Fibroblast of pulmonary artery (primary cell): Measurements from ENCODE around the gene PCDHB14.
A peak's percentile ranks its signal among the peaks of the same experiment; 100 is the strongest.
"Not testable (repeated sequence)": the region's sequence is repeated elsewhere in the genome, so short reads cannot be mapped to it uniquely, and the experiment has no call there.

Source experiments
- DNase-seq: peaks from one replicate; pipeline ENCODE4 v3.0.0-alpha.2; 2010; ENCODE audit warnings: low read depth
- H3K4me3 ChIP-seq: replicated peaks from 2 replicates; pipeline ENCODE4 v1.5.1; 2011; ENCODE audit warnings: low read depth, mild to moderate bottlenecking, control low read depth, low read length, moderate library complexity
- TF ChIP-seq, protein P1 (sequence below): IDR thresholded peaks from 2 replicates; pipeline ENCODE4 v1.5.1; 2011; ENCODE audit warnings: mild to moderate bottlenecking, control low read depth, low read length, inconsistent platforms; ENCODE audit errors: missing control alignments

Gene PCDHB14

DNA sequence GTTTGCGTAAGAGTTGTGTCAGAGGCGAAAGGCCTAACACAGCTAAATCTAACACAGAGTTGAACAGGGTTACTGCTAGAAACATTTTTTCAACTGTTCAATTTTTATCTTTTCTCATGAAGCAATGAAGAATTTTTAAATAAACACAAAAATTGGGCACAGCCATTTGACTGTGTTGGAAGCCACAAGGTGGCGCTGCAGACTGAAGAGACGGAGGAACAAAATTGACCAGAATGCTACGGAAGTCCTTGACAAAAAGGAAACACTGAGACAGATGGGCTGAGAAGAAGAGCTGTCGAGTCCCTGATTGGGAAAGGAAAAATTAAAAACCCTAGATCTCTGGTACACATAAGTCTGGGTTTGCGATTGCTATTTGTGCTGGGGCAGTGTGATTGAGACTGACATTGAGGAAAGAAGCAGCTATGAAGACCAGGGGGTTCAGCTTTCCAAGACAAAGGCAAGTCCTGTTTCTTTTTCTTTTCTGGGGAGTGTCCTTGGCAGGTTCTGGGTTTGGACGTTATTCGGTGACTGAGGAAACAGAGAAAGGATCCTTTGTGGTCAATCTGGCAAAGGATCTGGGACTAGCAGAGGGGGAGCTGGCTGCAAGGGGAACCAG, 36.1 kb upstream of the PCDHB14 start, which contains the start of gene PCDHB9:
Gene PCDHB9 (plus strand): TSS at position 265 of the 616 bp plus-strand sequence. CDS start 158 bp downstream, at position 423.
- no peak within 1 kb of the TSS for H3K4me3 ChIP-seq
- TF ChIP-seq, protein P1, sequence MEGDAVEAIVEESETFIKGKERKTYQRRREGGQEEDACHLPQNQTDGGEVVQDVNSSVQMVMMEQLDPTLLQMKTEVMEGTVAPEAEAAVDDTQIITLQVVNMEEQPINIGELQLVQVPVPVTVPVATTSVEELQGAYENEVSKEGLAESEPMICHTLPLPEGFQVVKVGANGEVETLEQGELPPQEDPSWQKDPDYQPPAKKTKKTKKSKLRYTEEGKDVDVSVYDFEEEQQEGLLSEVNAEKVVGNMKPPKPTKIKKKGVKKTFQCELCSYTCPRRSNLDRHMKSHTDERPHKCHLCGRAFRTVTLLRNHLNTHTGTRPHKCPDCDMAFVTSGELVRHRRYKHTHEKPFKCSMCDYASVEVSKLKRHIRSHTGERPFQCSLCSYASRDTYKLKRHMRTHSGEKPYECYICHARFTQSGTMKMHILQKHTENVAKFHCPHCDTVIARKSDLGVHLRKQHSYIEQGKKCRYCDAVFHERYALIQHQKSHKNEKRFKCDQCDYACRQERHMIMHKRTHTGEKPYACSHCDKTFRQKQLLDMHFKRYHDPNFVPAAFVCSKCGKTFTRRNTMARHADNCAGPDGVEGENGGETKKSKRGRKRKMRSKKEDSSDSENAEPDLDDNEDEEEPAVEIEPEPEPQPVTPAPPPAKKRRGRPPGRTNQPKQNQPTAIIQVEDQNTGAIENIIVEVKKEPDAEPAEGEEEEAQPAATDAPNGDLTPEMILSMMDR = peak; percentile 25
- peak; percentile 7 for DNase-seq

DNA sequence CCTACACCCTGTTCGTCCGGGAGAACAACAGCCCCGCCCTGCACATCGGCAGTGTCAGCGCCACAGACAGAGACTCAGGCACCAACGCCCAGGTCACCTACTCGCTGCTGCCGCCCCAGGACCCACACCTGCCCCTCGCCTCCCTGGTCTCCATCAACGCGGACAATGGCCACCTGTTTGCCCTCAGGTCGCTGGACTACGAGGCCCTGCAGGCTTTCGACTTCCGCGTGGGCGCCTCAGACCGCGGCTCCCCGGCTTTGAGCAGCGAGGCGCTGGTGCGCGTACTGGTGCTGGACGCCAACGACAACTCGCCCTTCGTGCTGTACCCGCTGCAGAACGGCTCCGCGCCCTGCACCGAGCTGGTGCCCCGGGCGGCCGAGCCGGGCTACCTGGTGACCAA, 34.5 kb upstream of the PCDHB14 start:
- not testable (repeated sequence) for DNase-seq, H3K4me3 ChIP-seq

DNA sequence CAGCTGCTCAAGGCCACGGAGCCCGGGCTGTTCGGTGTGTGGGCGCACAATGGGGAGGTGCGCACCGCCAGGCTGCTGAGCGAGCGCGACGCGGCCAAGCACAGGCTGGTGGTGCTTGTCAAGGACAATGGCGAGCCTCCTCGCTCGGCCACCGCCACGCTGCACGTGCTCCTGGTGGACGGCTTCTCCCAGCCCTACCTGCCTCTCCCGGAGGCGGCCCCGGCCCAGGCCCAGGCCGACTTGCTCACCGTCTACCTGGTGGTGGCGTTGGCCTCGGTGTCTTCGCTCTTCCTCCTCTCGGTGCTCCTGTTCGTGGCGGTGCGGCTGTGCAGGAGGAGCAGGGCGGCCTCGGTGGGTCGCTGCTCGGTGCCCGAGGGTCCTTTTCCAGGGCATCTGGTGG, 34.0 kb upstream of the PCDHB14 start:
- not testable (repeated sequence) for H3K4me3 ChIP-seq

GRCh38 chr5:141192110-141192725, 30.9 kb upstream of the PCDHB14 start, which contains the start of gene PCDHB10:
Gene PCDHB10, plus strand, starts transcription at chr5:141192353. Its CDS starts 200 bp downstream, at chr5:141192553.
- DNase-seq = peak; percentile 13
- TF ChIP-seq, protein P1 = peak; percentile 24
- no peak within 1 kb of the TSS for H3K4me3 ChIP-seq

More for the DNA sequence above, 34.0 kb upstream of the PCDHB14 start:
- not testable (repeated sequence) for DNase-seq

- not testable (repeated sequence) for DNase-seq, H3K4me3 ChIP-seq
Observed at GRCh38 chr5:141194332-141194731, 28.8 kb upstream of the PCDHB14 start.

- H3K4me3 ChIP-seq = no peak overlapping the region
- DNase-seq = no peak
- TF ChIP-seq, protein P1 = no peak
Observed at GRCh38 chr5:141196363-141196762, 26.8 kb upstream of the PCDHB14 start.

DNA sequence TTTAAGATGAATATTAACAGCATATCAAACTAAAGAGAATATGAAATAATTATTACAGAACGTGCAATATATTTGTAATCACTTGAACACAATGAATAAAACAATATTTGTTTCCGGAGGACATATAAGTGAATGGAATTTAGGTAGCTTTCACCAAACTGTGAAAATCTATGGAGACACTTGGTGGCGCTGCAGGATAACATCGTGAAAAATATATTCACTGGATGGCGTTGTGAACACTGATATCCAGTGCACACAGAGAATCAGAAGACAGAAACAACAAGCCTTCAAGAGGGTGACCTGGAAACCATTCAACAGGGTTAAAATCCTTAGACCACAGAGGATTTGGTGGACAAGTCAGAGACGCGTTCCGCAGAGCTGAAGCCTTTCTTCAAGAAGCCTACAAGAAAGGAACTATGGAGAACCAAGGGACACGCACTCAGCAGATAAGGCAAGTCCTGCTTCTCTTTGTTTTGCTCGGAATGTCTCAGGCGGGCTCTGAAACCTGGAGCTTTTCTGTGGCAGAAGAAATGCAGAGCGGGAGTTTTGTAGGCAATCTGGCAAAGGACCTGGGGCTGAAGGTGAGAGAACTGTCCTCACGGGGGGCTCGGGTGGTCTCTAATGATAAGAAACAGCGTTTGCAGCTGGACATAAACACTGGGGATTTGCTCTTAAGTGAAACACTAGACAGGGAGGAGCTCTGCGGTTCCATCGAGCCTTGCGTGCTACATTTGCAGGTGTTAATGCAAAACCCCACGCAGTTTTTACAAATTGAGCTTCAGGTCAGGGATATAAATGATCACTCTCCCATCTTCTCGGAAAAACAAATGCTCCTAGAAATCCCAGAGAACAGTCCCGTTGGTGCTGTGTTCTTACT, 23.5 kb upstream of the PCDHB14 start, which contains the start of gene PCDHB11:
Gene PCDHB11 (plus strand): TSS at position 269 of the 877 bp plus-strand sequence. CDS start 148 bp downstream, at position 417.
- no peak within 1 kb of the TSS for H3K4me3 ChIP-seq
- TF ChIP-seq, protein P1 = no peak
- no peak for DNase-seq

GRCh38 chr5:141201126-141201525, 22.0 kb upstream of the PCDHB14 start:
- DNase-seq, H3K4me3 ChIP-seq: not testable (repeated sequence)

- DNase-seq, H3K4me3 ChIP-seq: not testable (repeated sequence)
Observed at GRCh38 chr5:141201646-141202045, 21.5 kb upstream of the PCDHB14 start.
